DOHH2 (cell line): Measurements from ENCODE around the gene TTC23.
"Not testable (repeated sequence)": the region's sequence is repeated elsewhere in the genome, so short reads cannot be mapped to it uniquely, and the experiment has no call there.

Experiments used
- H3F3A ChIP-seq: fragments of 200-600 bp; sonication (generic), shearing (Covaris generic); 2 replicates; pipeline ENCODE4 v1.6.0; 2016; ENCODE audit warnings: antibody characterized with exemption, mild to moderate bottlenecking; ENCODE audit not compliant: control insufficient read depth, insufficient read depth
- H3K27ac ChIP-seq: fragments of 200-600 bp; sonication (generic); 2 replicates; pipeline ENCODE4 v1.5.1; 2014; ENCODE audit warnings: low read depth, mild to moderate bottlenecking, low read length, moderate library complexity
- H3K27me3 ChIP-seq: fragments of 200-600 bp; sonication (generic); 2 replicates; pipeline ENCODE4 v1.6.1; 2014; ENCODE audit warnings: mild to moderate bottlenecking, low read length, mixed read lengths; ENCODE audit not compliant: control insufficient read depth
- H3K36me3 ChIP-seq: fragments of 200-600 bp; sonication (generic); 2 replicates; pipeline ENCODE4 v1.6.1; 2014; ENCODE audit warnings: mild to moderate bottlenecking, low read length, moderate library complexity, mixed read lengths; ENCODE audit not compliant: control insufficient read depth
- H3K4me1 ChIP-seq: fragments of 200-600 bp; sonication (generic); 2 replicates; pipeline ENCODE4 v1.6.1; 2014; ENCODE audit warnings: mild to moderate bottlenecking, low read length, mixed read lengths; ENCODE audit not compliant: control insufficient read depth
- H3K4me2 ChIP-seq: fragments of 200-600 bp; sonication (generic); 2 replicates; pipeline ENCODE4 v1.6.0; 2014; ENCODE audit warnings: mild to moderate bottlenecking, low read length, moderate library complexity
- H3K4me3 ChIP-seq: fragments of 200-600 bp; sonication (generic); 2 replicates; pipeline ENCODE4 v1.5.1; 2014; ENCODE audit warnings: mild to moderate bottlenecking, low read length, mixed read lengths
- H3K79me2 ChIP-seq: fragments of 200-600 bp; sonication (generic); 2 replicates; pipeline ENCODE4 v1.6.1; 2014; ENCODE audit warnings: mild to moderate bottlenecking, low read length, mixed read lengths; ENCODE audit not compliant: control insufficient read depth
- H3K9me2 ChIP-seq: fragments of 200-600 bp; sonication (generic); replicated peaks from 2 replicates; pipeline ENCODE4 v1.6.1; 2014; ENCODE audit warnings: mild to moderate bottlenecking, low read length, mixed read lengths; ENCODE audit not compliant: control insufficient read depth
- H3K9me3 ChIP-seq: fragments of 200-600 bp; sonication (generic); 2 replicates; pipeline ENCODE4 v1.6.1; 2014; ENCODE audit warnings: antibody characterized with exemption, low read length, mixed read lengths; ENCODE audit not compliant: control insufficient read depth, insufficient read depth
- H4K20me1 ChIP-seq: fragments of 200-600 bp; sonication (generic); 2 replicates; pipeline ENCODE4 v1.6.0; 2014; ENCODE audit warnings: low read depth, mild to moderate bottlenecking, antibody characterized with exemption, low read length, moderate library complexity; ENCODE audit not compliant: control insufficient read depth, insufficient read depth
- CTCF ChIP-seq: fragments of 200-600 bp; sonication (generic); IDR thresholded peaks from one replicate; pipeline ENCODE4 v1.5.1; 2014; ENCODE audit warnings: antibody characterized with exemption, mild to moderate bottlenecking, low read depth, low read length; ENCODE audit not compliant: poor library complexity, severe bottlenecking
- EZH2phosphoT487 ChIP-seq: fragments of 200-600 bp; sonication (generic); IDR thresholded peaks from 2 replicates; pipeline ENCODE4 v1.6.1; 2017; ENCODE audit warnings: borderline replicate concordance, mild to moderate bottlenecking, antibody characterized with exemption, low read length, moderate library complexity, mixed read lengths

The TTC23 gene

GRCh38 chr15:99239545-99240198, 9.7 kb downstream of the TTC23 start:
- Histone ChIP-seq H4K20me1 (no peaks in the 10 kb centered on the region), H3K79me2 (no peaks in the 10 kb centered on the region), H3F3A (no peaks in the 10 kb centered on the region), H3K9me3 (no peaks in the 10 kb centered on the region), H3K4me1 (peaks cover 12% of the 10 kb centered on the region), H3K27ac (no peak overlapping the region), H3K4me3 (peak overlapping the region; percentile 17; the same call in 1 of the 2 replicates), H3K36me3 (no peaks in the 10 kb centered on the region), H3K4me2 (peak overlapping the region; percentile 37), H3K9me2 (no peaks in the 10 kb centered on the region), H3K27me3 (no peaks in the 10 kb centered on the region)
- TF ChIP-seq CTCF = no peak
- TF ChIP-seq EZH2phosphoT487 = no peak

GRCh38 chr15:99238849-99239248, 10.5 kb downstream of the TTC23 start:
- Histone ChIP-seq H3K9me3 (no peaks in the 10 kb centered on the region), H3K27me3 (no peaks in the 10 kb centered on the region), H3K4me2 (no peak overlapping the region), H3K27ac (no peak overlapping the region), H3K36me3 (no peaks in the 10 kb centered on the region), H3K4me3 (no peak overlapping the region), H3K79me2 (no peaks in the 10 kb centered on the region), H4K20me1 (no peaks in the 10 kb centered on the region), H3F3A (no peaks in the 10 kb centered on the region), H3K4me1 (peaks cover 12% of the 10 kb centered on the region), H3K9me2 (no peaks in the 10 kb centered on the region)
- TF ChIP-seq EZH2phosphoT487 (no peak), CTCF (no peak)

GRCh38 chr15:99234160-99234559, 15.2 kb downstream of the TTC23 start:
- H3F3A ChIP-seq, H3K27ac ChIP-seq, H3K27me3 ChIP-seq, H4K20me1 ChIP-seq, H3K9me3 ChIP-seq, H3K9me2 ChIP-seq, H3K4me3 ChIP-seq, H3K36me3 ChIP-seq, H3K79me2 ChIP-seq, H3K4me2 ChIP-seq, H3K4me1 ChIP-seq: not testable (repeated sequence)

- Histone ChIP-seq H3F3A (no peaks in the 10 kb centered on the region), H3K4me2 (no peak overlapping the region), H3K27ac (no peak overlapping the region), H3K79me2 (no peaks in the 10 kb centered on the region), H4K20me1 (no peaks in the 10 kb centered on the region), H3K9me2 (no peaks in the 10 kb centered on the region), H3K9me3 (no peaks in the 10 kb centered on the region), H3K4me1 (no peaks in the 10 kb centered on the region), H3K36me3 (no peaks in the 10 kb centered on the region), H3K4me3 (no peak overlapping the region), H3K27me3 (no peaks in the 10 kb centered on the region)
- TF ChIP-seq CTCF (no peak), EZH2phosphoT487 (no peak)
These were observed 16.6 kb downstream of the TTC23 start for GRCh38 chr15:99232740-99233139.
